SHP77 treated with DMSO at 0.1 percent for 48 hours (cell line): ENCODE results near the gene P2RY13.

ENCODE experiments used
- DNase-seq: peaks from one replicate; lab custom pipeline; 2025; lab: John Stamatoyannopoulos, UW

P2RY13 gene

GRCh38 chr3:151320131-151320530 is 9.2 kb downstream of the P2RY13 start:
- no peak for DNase-seq

- no peak for DNase-seq
Observed at GRCh38 chr3:151319628-151320027, 9.7 kb downstream of the P2RY13 start.

- no peak for DNase-seq
Observed at GRCh38 chr3:151318991-151319390, 10.4 kb downstream of the P2RY13 start.

DNA sequence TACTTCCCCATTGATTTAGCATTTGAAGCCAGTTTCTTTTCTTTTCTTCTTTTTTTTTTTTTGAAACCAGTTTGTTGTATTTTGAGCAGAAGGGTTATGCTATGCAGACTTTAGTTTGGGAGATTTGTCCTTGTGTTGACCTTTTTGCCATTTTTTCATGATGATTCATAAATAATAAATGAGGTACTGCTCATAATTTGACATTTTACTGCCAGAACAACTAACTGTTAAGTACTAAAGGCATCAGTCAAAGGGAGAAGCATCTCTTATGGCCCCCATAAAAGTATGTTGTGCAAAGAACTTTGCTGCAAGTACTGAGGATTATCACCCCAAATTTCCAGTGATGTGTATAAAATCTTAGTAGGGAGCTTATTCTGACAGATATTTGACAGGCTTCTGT is 11.0 kb downstream of the P2RY13 start:
- no peak for DNase-seq

DNA sequence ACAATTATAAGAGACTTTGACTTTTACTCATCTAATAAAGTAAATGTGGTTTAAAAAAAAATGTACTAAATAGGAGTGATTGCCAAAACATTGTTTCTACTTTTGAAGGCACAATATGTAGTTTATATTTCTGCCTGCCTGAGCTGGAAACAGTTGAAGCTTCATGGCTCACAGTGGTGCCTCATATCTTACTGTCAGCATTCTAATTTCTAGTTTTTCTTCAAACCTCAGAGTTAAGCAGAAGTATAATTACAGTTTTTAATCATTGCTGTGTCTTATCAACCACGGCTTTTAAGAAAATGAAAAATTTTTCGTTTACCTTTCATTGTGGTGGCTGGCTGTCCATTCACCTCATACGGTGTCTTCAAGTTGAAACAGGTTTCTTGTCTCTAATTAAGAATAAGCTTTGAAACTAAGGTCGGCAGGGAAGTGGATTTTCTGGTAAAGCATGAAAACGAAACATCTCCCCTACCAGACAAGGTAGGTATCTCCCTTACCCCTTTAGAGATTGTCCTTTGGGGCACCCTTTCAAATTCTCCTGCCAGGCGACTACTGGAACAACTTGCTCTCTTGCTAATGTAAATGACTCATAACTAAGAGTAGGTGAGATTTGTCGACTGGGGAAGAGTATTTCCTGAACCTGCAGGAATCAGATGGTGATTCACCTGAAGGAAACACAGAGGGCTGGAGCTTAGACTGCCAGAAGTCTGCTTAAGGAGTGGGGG is 12.9 kb downstream of the P2RY13 start, which contains the start of gene GPR87:
Gene GPR87 (minus strand): TSS at position 554 of the 725 bp plus-strand sequence. CDS start 16,720 bp downstream, outside the sequence.
- no peak for DNase-seq

DNA sequence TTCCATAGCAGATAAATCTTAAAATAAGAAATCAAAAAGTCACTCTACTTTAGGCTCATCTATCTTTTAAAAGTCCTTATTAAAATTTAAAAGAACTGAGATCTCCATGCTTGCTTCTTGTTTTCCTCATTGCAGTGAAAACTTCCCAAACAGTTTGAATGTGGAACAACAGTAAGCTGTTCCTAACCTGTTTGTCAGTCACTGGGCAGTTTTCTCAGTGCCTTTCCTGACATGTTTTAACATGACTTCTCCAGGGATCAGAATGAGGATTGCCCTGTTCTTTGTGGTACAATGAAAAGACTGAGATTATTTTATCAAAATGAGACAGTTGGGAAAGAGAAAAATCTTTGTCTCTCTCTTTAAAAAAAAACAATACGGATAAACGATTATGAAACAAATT is 13.5 kb downstream of the P2RY13 start:
- no peak for DNase-seq

DNA sequence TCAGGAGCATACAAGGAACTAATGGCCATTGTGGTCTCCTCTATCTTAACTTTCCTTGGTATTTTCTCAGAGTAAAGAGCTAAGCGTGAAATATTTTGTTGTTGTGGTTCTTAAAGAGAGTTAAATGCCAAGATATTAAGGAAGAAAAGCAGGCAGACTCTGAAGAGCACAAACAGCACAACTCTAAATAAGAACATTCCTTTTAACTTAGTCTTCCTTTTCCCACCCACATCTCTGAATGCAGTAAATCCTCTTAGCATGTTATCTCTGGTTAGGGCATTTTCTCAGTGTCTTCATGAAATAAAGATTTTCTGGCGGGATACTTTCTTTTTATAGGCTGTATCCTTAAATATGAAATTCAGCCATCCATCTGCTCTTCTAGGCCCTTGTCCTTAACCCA is 14.2 kb downstream of the P2RY13 start:
- no peak for DNase-seq

GRCh38 chr3:151314593-151314992 is 14.8 kb downstream of the P2RY13 start:
- no peak for DNase-seq

GRCh38 chr3:151314137-151314536 is 15.2 kb downstream of the P2RY13 start:
- DNase-seq = no peak

DNA sequence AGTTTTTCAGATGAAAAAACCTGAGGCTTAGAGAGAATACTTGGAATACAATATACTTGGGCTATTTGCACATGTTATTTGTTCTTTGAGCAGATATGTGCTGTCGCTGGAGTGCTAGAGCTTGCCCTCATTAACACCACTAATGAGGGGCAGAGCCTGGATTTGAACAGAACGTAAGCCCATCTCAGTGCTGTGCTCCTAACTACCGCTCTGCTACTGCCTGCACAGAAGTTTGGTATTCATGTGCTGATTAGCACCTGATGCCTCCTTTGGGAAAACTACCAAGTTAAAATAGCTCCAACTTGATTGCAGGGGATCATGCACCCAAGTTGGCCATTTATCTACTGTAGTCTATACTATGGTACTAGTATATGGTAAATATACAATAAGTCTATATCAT is 16.4 kb downstream of the P2RY13 start:
- DNase-seq = no peak

GRCh38 chr3:151309566-151309965 is 19.8 kb downstream of the P2RY13 start:
- no peak for DNase-seq

GRCh38 chr3:151307583-151308488 is 21.5 kb downstream of the P2RY13 start:
- DNase-seq = no peak

GRCh38 chr3:151307131-151307530 is 22.2 kb downstream of the P2RY13 start:
- DNase-seq = no peak

DNA sequence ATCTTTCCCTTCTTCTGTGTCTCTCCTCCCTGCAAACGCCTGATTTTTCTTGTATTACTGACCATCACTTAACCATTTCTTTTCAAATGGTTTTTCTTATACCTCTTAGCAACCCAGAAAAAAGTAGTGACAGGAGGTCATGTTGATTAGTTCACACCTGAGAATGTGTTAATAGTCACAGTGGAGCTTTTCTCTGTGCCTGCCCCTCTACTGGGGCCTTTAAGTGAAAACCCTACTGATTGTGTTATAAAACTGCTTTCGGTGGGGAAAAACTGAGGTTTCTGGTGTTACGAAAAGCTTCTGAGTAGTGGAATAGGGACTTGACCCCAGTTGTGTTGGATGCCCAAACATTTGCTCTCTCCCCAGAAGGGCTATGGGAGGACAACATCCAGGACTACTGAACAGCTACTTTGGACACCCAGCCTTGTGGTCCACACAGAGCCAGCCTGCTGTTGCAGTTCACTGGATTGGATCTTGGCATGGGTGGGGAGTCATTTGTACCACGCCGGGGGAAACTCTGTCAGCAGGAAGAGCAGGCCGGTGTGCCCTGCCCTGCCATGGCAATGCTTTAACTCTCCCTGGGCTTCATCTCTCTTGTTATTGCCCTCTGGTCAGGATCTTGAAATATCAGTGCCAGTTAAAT is 23.1 kb downstream of the P2RY13 start:
- DNase-seq = no peak

DNA sequence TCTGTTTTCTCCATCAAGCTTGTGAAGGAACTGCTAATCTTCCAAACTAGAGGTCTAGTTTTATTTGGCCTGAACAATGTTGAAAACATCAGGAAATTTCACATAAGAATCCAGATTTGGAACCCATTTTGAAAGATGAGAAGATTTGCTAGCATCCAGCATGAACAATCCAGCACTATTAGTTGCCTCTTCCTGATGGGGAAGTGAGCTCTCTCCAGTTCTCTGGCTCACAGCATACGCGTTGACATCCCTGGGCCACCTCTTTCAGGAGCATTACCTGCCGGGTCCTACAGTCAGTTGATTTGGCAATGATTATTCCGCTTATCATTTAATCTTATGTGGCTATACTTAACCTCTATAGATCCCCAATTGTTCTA is 23.6 kb downstream of the P2RY13 start:
- no peak for DNase-seq

DNA sequence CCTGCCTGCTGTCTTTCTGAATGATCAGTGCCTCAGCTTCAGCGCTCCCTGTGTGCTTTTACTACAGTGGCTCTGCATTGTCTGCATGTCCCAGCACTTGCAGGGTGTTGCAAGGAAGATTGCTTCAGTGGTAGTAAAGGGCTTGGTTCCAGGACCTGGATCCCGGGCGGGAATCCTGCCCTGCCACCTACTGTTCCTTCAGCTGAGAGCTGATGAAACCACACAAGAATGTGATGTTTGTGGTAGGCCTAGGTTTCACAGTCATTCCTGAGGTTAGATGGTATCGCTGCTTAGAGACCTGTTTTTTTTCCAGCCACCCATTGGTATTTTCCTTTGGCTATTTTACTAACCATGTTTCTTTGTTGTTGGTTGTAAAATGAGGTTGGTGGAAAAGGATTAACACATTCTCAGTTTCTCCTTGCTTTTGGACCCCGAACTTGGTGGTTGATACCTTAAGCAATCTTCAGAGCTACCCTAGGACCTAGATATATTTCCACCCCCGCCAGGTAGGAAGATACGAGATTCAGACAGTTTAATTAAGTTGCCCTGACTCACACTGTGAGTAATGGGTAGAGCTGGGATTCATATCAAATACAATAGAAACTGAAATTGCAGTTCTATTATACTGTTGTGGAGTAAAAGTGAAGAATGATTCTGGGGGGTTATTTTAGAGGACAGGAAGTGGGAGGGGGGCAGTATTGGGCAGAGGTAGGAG is 24.1 kb downstream of the P2RY13 start:
- DNase-seq = no peak

GRCh38 chr3:151303751-151304150 is 25.6 kb downstream of the P2RY13 start:
- no peak for DNase-seq

DNA sequence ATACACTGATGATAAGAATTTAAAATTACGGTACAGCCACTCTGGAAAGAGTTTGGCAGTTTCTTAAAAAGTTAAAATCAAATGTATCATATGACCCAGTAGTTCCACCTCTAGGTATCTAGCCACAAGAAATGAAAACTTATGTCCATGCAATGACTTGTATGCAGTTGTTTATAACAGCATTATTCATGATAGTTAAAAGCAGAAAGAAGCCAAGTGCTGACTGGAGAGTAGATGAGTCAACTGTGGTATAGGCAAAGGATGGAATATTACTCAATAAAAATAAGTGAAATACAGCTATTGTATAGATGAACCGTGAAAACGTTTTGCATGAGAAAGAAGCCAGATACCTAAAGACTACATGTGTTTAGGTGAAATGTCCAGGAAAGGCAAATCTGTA is 27.6 kb downstream of the P2RY13 start:
- DNase-seq = no peak

GRCh38 chr3:151300539-151300938 is 28.8 kb downstream of the P2RY13 start:
- DNase-seq = no peak

DNA sequence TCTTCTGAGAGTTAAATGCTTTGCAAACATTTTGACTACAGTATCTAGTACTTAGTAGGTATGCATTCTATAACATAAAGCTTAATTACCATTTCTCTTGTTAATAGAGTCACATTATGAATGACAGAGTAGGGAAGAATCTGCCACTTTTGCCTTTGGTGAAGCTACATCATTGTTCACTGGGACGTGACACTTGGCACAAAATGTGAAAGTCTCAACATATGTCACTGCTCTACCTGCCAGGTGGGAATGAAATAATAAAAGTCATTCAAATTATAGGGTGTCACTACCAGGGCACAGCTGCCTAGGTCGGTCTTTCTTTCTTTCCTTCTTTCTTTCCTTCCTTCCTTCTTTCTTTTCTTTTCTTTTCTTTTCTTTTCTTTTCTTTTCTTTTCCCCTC is 30.3 kb downstream of the P2RY13 start:
- DNase-seq = no peak

DNA sequence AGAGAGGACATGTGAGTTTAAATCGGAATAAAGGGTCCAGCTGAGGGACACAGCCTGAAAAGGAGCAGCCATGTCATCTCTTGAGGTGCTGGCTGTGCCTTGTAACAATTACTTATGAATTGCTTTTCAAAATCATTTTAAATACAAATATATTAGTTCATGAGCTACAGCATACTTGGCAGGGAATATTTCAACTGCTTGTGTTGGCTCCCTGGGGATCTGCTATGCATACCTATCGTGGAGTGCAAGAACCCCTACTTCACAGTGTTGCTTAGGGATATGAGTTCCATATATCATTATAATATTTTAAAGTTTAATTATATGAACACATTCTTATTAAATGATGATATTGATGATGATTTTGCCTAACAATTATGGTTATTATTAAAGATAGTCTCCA is 31.9 kb downstream of the P2RY13 start:
- no peak for DNase-seq

GRCh38 chr3:151296226-151296625 is 33.1 kb downstream of the P2RY13 start:
- DNase-seq = no peak
